Measurements from ENCODE around the gene SPRED3.

GRCh38 chr19:38391911-38392464 lies 3.5 kb downstream of the SPRED3 start:
- TF ChIP-seq CREM (CRISPR knock-in tag; IDR thresholded peaks at IDR 0.05) (no peak), NFYB (CRISPR knock-in tag; conservative IDR thresholded peaks at IDR 0.05; ENCODE audit: low read depth) (no peak), CTCF (IDR thresholded peaks at IDR 0.05) (no peak), ZNF512 (CRISPR knock-in tag; IDR thresholded peaks at IDR 0.05; ENCODE audit: borderline replicate concordance) (no peak), HMGXB4 (CRISPR knock-in tag; IDR thresholded peaks at IDR 0.05) (no peak), FOXP1 (CRISPR knock-in tag; IDR thresholded peaks at IDR 0.05; ENCODE audit: borderline replicate concordance) (no peak), ZNF263 (CRISPR knock-in tag; IDR thresholded peaks at IDR 0.05; ENCODE audit: low read depth) (no peak), ZBTB43 (CRISPR knock-in tag; IDR thresholded peaks at IDR 0.05) (no peak), FOXP4 (CRISPR knock-in tag; IDR thresholded peaks at IDR 0.05) (no peak), SMAD4 (CRISPR knock-in tag; IDR thresholded peaks at IDR 0.05) (no peak)

Measured in WTC11 (cell line).